ENCODE data around the gene ZMIZ1.

The ZMIZ1 gene, protein sequence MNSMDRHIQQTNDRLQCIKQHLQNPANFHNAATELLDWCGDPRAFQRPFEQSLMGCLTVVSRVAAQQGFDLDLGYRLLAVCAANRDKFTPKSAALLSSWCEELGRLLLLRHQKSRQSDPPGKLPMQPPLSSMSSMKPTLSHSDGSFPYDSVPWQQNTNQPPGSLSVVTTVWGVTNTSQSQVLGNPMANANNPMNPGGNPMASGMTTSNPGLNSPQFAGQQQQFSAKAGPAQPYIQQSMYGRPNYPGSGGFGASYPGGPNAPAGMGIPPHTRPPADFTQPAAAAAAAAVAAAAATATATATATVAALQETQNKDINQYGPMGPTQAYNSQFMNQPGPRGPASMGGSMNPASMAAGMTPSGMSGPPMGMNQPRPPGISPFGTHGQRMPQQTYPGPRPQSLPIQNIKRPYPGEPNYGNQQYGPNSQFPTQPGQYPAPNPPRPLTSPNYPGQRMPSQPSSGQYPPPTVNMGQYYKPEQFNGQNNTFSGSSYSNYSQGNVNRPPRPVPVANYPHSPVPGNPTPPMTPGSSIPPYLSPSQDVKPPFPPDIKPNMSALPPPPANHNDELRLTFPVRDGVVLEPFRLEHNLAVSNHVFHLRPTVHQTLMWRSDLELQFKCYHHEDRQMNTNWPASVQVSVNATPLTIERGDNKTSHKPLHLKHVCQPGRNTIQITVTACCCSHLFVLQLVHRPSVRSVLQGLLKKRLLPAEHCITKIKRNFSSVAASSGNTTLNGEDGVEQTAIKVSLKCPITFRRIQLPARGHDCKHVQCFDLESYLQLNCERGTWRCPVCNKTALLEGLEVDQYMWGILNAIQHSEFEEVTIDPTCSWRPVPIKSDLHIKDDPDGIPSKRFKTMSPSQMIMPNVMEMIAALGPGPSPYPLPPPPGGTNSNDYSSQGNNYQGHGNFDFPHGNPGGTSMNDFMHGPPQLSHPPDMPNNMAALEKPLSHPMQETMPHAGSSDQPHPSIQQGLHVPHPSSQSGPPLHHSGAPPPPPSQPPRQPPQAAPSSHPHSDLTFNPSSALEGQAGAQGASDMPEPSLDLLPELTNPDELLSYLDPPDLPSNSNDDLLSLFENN

DNA sequence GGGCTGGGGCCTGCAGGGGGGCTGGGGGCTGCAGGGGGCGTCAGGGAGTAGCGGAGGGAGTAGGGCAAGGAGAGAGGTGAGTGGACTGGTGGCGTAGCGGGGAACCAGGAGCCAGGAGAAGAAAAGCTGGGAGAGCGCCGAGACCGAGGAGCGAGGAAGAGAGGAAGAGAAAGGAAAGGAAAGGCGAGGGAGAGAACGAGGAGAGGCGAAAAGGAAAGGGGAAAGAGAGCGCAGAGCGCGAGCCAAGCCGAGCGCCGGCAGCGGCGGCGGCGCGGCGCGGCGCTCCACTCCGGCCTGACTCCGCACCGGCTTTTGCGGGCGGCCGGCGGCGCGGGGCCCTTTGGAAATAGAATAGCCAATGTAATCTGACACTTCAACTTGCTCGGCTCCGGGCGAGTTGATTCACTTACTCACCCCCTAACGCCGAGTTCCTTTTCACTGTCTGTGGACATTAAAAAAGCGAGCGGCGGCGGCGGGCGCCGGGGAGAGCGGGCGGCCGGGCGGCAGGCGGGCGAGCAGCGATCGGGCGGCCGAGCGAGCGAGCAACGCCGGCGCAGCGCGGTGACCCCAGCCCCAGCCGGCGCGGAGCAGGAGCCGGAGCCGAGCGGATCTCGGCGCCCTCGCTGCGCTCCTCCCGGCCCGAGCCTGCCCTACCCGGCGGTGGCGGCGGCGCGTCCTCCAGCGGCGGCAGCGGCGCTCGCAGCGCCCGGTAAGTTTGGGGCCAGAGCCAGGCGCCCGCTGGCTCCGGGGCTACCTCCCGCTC lies at the start of gene ZMIZ1:
TSS of gene ZMIZ1 (plus strand) at position 405 of the 763 bp plus-strand sequence. CDS start 132,667 bp downstream, outside the sequence.
- DNase-seq (ENCODE audit: low read depth) = peak; percentile 77

DNA sequence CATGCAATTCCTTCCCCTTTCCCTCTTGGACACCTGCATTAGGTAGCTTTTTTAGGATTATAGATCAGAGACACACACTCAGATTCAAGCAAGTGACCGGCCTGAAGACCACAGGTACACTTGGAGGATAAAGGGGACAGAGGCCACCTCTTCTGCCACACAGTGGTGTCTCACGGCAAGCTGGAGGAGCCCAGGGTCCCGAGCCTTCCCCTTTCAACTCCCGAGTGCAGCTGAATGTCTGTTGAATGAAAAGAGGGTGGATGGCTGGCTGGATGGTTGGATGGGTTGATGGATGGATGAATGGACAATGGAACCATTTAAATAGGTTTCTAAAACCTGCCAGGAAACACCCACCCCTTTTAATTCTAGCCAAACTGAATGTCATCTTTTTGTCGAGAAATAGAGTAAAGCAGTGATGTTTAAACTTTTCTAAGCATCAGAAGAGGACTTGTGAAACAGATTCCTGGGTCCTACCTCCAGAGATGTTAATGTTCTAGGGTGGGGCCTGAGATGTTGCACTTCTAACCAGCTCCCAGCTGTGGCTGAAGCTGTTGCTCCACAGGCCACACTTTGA lies 49.2 kb upstream of the ZMIZ1 start:
- DNase-seq (ENCODE audit: low read depth) = no peak

DNA sequence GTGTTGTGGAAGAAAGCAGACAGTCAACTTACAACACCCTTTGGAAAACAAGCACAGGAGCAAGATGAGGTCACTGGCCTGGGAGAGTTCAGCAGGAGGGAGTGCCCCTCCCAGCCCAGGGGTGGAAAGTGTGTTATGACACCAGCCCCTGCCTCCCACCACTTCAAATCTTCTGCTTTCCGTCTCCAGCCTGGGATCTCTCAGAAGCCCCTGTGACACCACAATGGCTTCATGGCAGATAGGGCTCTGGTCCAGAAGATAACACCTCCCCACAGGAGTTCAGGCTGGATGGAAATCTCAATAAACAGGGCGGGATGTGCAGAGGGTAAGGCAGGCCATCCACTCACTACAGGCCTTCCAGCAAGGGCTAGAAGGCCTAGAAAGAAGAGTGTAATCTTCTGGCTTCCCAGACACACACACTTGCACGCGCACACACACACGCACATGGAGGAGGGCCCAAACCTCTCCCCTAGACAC lies 48.7 kb upstream of the ZMIZ1 start:
- no peak for DNase-seq (ENCODE audit: low read depth)

DNA sequence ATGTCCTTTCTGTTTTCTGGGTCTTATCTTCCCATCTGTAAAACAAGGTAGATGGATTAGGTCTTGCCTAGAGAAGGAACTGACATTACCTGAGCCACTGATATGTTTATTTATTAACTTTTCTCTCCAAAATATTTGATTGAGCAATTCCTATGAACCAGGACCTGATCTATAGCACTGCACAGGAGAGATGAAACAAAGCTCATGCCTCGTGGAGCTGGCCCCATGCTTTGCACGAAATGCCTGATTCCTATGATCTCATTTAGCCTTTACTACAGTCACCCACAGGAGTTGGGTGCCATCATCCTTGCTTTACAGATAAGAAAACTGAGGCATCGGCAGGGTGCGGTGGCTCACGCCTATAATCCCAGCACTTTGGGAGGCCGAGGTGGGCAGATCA lies 48.2 kb upstream of the ZMIZ1 start:
- DNase-seq (ENCODE audit: low read depth) = no peak

DNA sequence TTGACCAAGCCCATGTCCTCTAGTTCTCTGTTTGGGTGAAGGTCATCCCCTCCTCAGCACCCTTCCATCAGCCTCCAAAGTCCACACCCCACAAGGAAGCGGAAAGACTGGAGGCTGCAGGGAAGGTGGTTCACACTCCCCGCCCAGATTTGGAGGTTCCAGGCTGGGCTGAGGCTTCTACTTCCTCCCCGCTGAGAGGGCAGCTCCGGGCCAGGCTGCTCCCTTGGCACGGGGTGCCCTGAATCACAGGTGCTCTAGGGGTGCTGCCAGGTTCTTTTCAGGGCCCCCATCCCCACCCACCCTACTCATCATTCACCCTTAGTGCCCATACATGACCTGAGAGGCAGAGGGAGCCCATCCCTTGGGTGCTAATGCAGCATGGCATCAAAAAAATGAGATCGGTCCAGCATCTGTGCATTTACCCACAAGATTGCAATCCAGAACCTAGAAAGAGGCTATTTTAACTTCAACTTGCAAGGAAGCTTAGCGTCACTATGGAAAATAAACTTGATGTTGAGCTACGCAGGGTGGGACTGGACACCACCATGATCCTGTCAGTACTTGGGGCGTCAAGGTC lies 47.3 kb upstream of the ZMIZ1 start:
- DNase-seq (ENCODE audit: low read depth) = no peak

DNA sequence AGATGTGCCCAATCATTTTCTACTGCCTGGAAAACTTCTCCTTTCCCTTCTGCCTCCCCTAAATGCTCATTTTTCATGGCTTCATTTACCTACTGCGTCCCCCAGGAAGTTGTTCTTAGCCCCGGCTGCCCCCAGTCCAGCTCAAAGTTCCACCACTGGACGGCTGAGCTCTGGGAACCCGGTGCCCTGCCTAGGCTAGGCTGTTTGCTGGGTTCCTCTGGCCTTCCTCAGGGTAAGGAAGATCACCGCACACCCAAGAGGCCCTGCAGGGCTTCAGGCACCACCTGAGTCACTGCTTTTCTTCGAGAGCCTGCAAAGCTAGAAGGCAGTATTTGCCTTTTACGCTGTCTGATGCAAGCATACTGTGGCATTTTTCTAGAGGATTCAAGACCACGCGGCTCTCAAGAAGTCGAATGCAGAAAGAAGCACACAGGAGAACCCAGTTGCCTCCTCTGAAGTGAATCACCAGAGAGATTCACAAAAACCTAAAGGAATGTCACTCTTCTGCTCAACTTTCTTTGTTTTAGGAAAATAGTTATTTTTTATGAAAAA lies 46.7 kb upstream of the ZMIZ1 start:
- DNase-seq (ENCODE audit: low read depth) = no peak

DNA sequence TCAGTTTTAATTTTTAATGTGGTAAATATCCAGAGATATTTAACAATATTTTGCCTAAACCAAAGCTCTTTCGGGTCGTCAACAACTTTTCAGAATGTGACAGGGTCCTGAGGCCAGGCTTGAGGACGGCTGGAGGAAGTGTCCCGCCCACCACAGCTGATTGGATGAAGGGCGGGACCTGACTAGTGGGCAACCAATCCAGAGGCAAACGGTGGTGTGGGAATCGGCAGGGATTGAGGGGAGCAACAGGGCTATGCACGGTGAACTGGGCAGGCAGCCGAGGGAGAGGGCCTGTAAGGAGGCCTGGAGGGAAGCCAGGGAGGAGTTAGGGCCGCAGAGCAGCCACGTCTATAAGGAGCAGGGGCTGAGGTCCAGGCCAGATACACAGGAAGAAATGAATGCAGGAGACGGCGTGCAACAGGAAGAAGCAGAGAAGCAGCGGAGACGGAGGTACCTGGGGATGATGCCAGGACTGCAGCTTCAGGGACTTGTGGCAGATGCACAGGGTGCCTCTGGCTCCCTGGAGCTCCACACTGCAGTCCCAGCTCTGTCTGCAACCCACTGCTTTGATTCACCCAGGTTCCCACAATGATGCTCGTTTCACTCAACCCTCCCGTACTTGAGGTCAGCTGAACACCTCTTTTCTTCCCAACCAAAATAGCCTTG lies 46.1 kb upstream of the ZMIZ1 start:
- no peak for DNase-seq (ENCODE audit: low read depth)

DNA sequence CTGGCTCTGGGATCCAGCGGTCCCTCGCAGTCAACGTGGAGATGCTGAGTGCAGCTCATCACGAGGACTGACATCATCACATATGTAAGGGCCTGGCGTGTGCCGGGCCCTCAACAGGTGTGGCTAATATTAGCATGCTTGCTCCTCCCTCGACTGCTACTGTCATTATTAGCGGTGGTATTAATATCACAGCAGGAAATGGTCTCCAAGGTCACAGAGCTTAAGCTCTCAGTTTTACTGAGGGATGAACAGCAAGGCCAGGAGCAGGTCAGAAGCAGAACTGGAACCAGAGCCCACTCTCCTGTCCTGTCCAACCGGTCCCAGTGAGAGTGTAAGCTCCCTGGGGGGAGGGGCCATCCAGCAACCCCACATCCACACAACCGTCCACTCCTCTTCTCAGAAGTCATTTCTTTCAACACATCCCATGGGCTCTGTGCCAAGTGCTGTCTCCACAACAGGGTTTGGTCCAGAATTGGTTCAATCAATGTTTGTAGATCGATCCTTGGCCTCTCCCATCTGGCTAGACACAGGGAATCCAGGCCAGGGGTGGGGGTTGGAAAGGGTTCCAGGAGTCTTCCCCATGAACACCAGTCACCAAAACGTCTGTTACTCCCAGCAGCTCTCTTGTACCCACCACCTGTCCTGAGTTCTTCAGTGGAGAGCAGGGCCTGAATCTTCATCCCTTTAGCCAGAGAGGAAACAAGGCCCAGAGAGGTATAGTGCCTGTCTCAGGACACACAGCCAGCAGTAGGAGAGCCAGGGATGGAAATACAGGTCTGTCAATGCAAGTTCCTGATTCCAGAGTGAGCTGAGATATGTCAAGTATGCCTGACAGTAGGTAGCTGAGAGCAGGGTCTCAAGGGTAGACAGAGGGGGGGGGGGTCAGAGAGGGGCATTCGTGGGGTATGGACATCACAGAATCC lies 45.3 kb upstream of the ZMIZ1 start:
- no peak for DNase-seq (ENCODE audit: low read depth)

DNA sequence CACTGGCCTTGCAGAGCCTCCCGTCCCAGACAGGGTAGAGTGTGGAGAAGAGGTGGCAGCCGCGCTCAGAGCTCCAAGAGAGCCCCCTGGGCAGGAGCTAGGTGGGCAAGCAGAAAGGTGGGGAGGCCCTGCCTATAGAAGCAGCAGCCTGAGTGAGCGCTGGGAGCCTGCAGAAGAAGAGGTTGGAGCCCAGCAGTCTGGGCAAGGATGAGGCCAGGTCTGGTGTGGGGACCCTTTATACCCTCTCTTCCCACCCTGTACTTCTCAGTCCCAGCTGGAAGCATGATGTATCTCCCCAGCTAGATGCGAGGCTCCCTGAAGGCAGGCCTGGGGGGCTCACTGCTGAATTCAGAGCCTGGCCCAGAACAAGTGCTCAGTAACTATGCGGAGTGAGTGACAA lies 44.5 kb upstream of the ZMIZ1 start:
- no peak for DNase-seq (ENCODE audit: low read depth)

DNA sequence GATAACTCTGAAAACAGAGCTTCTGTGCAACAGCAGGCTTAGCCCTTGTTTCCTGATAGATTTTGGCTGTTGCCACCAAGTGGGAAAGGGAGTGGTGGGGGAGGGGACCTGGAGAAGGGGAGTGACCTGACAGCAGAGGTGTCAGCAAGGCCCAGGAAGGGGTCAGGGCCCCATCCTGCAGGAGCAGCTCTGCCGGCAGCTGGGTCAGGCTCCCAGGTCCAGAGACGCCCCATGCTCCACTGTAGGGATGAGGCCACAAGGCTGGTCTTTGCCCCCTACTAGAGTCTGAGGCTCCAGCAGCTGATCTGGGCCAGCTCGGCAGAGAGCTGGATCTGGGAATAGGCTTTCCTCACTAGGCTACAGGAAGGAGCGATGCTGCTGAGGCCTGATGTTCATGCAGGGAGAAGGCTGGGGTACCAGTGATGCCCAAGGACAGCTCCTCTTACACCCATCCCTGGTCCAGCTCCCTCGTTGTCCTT lies 44.0 kb upstream of the ZMIZ1 start:
- no peak for DNase-seq (ENCODE audit: low read depth)

DNA sequence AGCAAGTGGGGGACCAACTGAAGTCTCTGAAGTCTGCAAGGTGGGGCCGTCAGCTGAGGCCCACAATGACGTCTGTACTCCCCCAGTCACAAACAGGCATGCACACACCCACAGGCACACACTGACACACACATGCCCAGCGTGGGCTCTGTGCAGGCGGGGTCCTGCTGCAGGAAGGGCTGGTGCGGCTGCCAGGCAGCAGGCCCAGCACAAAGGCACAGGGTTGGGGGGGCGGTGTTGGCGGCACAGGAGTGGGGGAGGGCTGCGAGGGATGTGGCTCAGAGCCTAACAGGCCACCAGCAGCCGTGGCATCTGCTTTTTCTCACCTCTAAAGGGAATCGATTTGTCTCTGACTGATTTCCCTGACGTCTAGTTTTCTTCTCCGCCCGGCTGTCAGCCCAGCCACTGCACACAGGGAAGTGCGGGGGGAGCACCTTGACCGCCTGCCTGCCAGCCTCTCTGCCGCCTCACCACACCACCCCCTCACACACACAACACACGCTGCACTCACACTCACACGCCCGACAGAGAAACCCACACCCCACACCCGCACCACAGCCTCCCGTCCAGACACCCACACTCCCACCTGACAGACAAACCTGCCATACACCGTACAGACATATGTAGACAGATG lies 43.5 kb upstream of the ZMIZ1 start:
- DNase-seq (ENCODE audit: low read depth) = no peak

DNA sequence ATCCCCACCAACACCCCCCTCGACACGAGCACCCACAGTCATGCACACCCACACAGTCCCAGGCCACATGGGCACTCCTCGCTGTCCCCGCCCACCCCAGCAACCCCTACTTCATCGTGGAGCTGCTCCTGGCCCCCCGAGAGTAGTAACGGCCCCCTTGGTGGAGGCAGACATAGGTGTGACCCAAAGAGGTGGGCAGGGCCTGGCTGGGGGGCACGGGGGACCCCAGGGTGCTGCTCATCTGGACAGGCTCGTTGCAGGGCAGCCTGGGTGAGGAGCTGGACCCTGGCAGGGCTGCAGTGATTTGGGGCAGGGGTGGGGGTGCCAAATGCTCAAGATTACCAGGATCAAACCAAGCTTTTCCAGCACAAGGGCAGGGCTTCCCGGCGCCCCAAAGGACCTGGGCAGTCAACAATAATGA lies 42.4 kb upstream of the ZMIZ1 start:
- no peak for DNase-seq (ENCODE audit: low read depth)

DNA sequence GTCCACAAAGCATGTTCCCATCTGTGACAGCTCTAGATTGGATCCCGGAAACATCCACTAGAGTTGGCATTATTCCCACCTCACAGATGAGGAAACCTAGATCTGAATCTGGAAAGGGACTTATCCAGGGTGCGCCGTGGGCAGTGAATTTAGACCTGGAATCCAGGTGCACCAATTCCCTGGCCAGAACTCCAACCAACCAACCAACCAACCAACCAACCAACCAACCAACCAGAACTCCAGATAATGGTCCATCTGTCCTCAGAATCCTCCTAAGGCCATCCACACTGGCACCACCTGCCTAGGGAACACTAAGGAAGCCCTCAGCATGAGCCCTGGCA lies 42.0 kb upstream of the ZMIZ1 start:
- no peak for DNase-seq (ENCODE audit: low read depth)

DNA sequence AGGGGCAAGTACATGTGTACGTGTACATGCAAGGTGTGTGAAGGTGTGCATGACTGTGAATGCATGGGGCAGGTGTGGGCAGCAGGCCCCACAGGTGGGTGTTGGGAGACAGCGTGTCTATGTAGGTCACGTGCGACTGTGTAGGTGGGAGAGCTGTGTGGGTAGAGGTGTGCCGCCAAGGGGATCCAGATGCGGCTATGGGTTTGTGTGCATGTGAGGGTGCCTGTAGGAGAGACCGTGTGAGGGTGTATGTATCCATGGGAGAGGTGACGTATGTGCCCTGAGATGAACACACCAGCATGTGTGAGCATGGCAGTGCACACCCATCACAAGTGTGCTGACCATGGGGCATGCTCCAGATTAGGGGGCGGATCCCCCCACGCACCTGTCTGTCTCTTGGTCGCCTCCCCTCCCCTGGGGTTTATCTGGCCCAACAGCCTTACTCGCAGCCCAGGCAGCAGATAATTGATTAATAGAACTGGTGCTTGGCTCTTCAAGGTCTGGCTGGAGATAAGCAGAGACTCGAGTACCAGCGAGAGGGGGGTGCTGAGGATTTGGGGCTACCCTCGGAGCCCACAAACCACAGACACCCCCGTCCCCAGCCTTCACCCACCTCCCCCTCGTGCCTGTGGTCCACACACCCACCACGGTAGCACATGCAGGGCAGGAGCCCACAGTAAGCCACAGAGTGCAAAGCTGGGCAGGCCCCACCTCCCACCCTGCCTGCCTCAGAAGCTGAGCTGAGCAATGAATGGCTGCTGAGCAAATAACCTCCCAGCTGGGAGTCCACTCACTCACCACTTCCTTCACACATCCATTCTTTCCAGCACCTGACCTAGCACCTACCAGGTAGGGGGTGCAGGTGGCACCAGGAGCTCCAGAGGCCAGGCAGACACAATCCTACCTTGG lies 41.4 kb upstream of the ZMIZ1 start:
- DNase-seq (ENCODE audit: low read depth) = no peak

DNA sequence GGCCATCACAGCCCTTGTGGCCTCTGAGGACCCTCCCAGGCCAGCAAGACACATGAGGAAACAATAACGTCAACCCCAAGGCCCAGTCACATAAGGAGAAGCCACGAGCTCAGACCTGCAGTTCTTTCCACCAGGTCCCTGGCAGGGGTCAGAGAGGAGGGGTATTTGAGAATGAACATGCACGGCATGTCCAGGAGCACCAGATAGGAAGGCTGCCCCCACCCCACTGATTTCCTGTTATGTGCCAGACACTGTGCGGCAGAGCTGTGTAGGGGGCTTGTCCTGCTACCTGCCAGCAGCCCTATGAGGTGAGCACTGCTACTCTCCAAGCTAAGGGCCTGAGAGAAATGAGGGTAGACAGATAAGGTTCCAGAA lies 40.7 kb upstream of the ZMIZ1 start:
- no peak for DNase-seq (ENCODE audit: low read depth)

DNA sequence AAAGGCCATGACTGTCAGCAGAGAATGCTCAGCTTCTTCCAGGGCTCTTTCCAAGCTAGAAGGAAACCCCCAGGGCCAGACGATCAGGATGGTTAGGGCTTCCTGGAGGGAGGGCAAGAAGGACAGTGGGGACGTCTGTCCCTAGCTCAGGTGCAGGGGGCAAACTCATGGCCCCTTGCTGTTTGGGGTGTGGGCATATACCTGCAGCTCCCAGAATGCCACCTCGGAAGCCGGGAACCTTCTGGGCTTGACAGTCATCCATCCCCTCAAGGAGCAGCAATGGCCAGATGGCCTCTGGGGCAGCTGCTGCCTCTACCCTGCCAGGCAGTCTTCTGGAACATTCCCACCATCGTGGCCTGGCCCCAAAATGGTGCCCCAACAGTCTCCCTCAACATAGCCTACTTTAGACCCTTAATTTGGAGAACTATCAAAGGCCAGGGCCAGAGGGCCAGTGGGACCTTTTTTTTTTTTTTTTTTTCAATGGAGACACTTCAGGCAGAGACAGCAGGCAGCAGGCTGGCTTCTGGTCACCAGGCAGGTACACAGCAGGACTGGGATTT lies 40.2 kb upstream of the ZMIZ1 start:
- DNase-seq (ENCODE audit: low read depth) = no peak
